Measurements from ENCODE around the gene STX16.
"Not testable (repeated sequence)": the region's sequence is repeated elsewhere in the genome, so short reads cannot be mapped to it uniquely, and the experiment has no call there.

The STX16 gene

DNA sequence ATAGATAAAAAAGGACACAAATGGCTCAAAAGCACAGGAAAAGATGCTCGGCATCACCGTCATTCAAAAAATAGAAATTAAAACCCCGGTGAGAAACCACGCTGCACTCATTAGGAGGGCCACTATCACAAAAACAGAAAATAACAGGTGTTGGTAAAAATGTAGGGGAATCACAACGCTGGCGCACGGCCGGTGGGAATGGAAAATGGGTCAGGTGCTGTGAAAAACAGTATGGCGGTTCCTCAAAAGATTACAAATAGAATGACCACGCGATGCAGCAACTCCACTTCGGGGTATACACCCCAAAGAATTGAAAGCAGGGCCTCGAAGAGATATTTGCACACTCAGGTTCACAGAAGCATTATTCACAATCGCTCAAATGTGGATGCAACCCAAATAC is 69.8 kb downstream of the STX16 start:
- no peak for DNase-seq (ENCODE audit: low read depth)
- no peak for TF ChIP-seq CTCF (IDR thresholded peaks at IDR 0.05; ENCODE audit: insufficient read depth, low read depth, low read length, missing control alignments)
- no peak overlapping the region for H3K4me3 ChIP-seq (ENCODE audit: low read length)

- DNase-seq (ENCODE audit: low read depth): no peak
- no peak for TF ChIP-seq CTCF (IDR thresholded peaks at IDR 0.05; ENCODE audit: insufficient read depth, low read depth, low read length, missing control alignments)
- no peak overlapping the region for H3K4me3 ChIP-seq (ENCODE audit: low read length)
These were observed 71.1 kb downstream of the STX16 start for GRCh38 chr20:58721951-58722778.

DNA sequence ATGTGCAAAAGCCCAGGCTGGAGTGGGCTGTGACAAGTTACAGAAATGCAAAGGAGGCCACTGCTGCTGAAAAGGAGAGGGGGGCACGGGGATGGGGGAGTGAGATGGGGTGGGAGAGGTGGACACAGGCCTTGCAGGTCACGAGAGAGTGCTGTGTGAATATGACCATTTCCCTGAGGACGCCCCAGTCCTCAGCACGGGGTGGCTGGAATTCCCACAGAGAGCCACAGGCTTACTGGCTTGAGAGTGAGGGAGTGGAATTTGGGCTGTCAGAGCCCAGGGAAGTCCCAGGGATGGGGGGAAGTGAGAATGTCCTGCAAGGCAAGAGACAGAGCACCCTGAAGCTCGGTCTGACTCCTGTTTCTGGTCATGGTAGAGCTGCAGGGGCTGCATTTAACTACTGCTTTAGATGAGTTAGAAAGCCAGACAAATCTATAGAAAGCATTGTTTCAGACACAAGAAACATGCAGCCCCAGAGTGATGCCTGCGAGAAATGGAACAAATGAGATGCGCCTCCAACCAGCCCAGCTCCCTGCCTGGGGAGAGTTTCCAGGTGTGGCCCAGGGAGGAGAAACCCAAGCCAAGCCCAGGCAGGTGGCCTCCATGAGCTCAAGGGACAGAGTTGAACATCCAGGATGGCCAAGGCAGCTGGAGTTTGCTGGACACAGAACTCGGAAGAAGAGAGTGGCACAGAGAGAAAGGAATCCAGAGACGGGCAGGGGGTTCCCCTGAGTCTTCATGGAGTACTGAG is 72.0 kb downstream of the STX16 start:
- H3K4me3 ChIP-seq (ENCODE audit: low read length): no peak overlapping the region
- no peak for TF ChIP-seq CTCF (IDR thresholded peaks at IDR 0.05; ENCODE audit: insufficient read depth, low read depth, low read length, missing control alignments)
- no peak for DNase-seq (ENCODE audit: low read depth)

GRCh38 chr20:58723628-58723984 is 72.5 kb downstream of the STX16 start:
- no peak overlapping the region for H3K4me3 ChIP-seq (ENCODE audit: low read length)
- no peak for TF ChIP-seq CTCF (IDR thresholded peaks at IDR 0.05; ENCODE audit: insufficient read depth, low read depth, low read length, missing control alignments)
- DNase-seq (ENCODE audit: low read depth): no peak

DNA sequence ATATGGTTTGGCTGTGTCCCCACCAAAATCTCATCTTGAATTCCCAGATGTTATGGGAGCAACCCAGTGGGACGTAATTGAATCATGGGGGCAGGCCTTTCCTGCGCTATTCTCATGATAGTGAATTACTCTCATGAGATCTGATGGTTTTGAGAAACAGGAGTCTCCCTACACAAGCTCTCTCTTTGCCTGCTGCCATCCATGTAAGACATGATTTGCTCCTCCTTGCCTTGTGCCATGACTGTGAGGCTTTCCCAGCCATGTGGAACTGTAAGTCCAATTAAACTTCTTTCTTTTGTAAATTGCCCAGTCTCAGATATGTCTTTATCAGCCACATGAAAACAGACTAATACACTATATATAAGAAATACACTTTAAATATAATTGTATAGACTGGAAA is 75.1 kb downstream of the STX16 start:
- H3K4me3 ChIP-seq (ENCODE audit: low read length); DNase-seq (ENCODE audit: low read depth): not testable (repeated sequence)
